Kidney tubule cell (primary cell): ENCODE data around the gene KIAA1614.
"Not testable (repeated sequence)": the region's sequence is repeated elsewhere in the genome, so short reads cannot be mapped to it uniquely, and the experiment has no call there.

ENCODE experiments used
- DNase-seq: peaks from one replicate; pipeline ENCODE4 v3.0.0-alpha.2; 2018; ENCODE audit warnings: low spot score

The KIAA1614 gene

GRCh38 chr1:180964056-180964455 lies 51.4 kb downstream of the KIAA1614 start:
- no peak for DNase-seq

DNA sequence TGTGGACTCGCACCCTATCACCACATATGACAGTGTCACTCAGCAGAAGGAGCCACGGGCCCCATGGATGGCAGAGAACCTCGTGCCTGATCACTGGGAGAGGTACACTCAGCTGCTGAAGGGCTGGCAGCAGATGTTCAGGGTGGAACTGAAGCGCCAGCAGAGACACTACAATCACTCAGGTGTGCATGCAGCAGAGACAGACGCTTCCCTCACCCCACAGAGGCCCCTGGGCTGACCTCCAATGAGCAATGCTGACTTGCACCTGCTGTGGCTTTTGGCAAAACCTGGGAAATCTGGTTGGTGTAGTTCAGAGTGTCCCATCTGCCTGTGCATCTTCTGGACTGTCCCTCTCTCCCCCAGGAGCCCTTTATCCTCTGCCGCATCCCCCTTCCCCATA lies 51.9 kb downstream of the KIAA1614 start:
- no peak for DNase-seq

DNA sequence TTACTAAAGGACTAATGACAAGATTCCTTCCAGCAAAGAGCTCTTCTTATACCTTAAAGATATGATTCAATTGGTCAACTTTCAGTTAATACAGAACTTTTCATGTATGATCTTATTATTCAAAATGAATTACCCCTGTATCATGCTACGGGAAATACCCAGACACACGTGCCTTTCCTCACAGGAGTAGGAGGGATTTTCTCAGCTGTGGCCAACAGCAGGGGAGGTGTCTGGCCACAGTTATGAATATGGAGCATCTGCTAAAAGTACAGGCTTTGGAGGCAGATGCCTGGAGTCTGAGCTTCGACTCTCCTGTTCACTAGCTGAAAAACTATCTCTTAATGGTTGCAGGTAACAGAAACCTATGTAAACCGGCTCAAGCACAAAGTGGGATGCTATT lies 53.6 kb downstream of the KIAA1614 start:
- DNase-seq = no peak

GRCh38 chr1:180966744-180967536 lies 54.2 kb downstream of the KIAA1614 start:
- DNase-seq = no peak

DNA sequence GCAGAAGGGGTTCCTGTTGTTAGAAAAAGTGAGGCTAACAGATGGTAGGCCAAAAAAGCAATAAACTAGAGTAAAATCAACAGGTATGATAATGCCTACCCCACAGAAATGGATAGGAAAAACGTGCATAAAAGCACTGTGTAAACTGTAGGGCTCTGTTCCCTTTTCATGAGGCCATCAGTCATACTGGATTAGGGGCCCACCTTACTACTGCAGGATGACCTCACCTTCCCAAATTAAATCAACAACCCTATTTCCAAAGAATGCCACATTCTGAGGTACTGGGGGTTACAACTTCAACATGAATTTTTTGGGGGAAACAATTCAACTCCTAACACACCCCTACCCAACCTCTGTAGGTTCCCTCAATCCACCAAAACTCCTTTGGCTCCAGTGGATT lies 54.9 kb downstream of the KIAA1614 start:
- no peak for DNase-seq

DNA sequence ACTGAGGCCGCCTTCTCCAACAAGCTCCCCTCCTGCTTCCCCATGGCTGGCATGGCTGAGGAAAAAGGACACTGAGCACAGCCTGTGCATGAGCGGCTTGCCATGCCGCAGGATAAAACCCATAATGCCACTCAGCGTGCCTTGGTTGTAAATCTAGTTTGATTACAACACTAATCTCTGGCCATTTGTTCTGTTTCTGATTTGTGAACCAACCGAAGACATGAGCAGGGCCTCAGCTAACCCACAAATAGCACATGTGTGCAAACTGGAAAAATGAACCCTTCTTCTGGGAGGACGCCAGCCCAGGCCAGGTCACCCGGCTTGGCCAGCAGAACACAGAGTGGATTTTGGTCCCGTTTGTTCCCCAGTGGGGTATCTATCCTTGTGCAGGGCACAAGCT lies 56.1 kb downstream of the KIAA1614 start:
- DNase-seq = not testable (repeated sequence)

DNA sequence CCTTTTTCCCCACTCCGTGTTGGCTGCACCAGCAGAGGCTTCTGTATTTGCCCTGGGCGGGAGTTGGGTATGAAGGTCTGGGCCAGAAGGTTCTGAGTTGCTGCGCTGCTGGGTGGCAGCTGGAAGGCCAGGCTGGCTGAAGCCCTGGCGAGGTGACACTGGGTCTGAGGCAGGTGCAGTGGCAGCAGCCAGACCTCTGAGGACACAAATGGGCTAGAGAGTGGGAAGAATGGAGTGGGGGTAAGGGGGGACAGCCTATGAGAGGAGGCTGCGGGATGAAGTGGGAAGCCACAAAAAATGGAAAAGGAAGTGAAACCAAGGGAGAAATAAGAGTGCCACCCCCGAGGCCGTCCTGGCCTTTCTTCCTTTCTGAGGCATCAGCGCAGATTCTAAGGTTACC lies 56.7 kb downstream of the KIAA1614 start:
- no peak for DNase-seq

GRCh38 chr1:180970333-180971079 lies 57.8 kb downstream of the KIAA1614 start:
- no peak for DNase-seq

GRCh38 chr1:180971273-180971997 lies 58.7 kb downstream of the KIAA1614 start:
- DNase-seq = no peak

DNA sequence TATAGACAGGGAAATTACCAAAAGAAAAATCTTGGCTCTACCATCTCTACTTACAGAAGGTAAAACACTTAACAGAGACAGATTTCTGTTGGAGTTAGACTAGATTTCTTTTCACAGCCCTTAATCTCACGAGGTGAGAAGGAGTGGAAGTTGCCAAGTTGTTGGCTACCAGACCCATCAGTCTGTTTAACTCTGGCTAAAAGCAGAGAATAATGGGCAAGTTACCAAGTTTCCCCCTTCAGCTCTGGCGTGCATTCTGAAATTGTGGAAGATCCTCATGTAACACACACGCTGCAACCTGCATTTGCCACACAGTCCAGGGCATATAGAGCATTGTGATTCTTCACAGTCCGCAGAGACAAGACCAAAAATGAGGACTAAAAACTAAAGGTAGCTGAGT lies 60.7 kb downstream of the KIAA1614 start:
- DNase-seq = no peak

DNA sequence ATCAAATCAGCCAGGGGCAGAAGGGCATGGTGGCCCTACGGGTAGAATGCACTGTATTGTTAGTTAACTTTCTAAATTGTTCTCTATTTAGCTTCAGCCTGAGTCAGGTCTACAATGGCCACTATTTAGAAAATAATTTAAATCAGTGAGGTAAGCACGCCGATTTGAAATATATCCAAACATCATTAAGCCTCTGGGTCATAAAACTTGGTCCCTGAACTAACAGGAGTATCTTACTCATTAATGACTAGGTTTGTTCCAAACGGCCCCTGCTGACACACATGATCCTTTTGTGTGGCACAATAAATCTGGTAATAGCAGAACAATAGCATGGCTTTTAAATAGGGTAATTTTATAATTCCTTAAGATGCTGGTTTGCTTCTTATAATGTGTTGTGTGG lies 61.5 kb downstream of the KIAA1614 start:
- DNase-seq = no peak

- DNase-seq = no peak
Measured at GRCh38 chr1:180975551-180975950, 62.9 kb downstream of the KIAA1614 start.

GRCh38 chr1:180976191-180976590 lies 63.5 kb downstream of the KIAA1614 start:
- no peak for DNase-seq

GRCh38 chr1:180976732-180977357 lies 64.1 kb downstream of the KIAA1614 start:
- DNase-seq = no peak

- no peak for DNase-seq
Measured at GRCh38 chr1:180981596-180982387, 69.1 kb downstream of the KIAA1614 start.

- DNase-seq = no peak
Measured at GRCh38 chr1:180982422-180982821, 69.7 kb downstream of the KIAA1614 start.

- DNase-seq = peak; percentile 66
Measured at GRCh38 chr1:180988253-180988752, 75.6 kb downstream of the KIAA1614 start.

- DNase-seq = peak; percentile 9
Measured at GRCh38 chr1:180994262-180994661, 81.6 kb downstream of the KIAA1614 start.

- no peak for DNase-seq
Measured at GRCh38 chr1:180997843-180998504, 85.3 kb downstream of the KIAA1614 start.
